ENCODE results near the gene LSM3. TPM values are rescaled to one million over a fixed set of nuclear protein-coding genes. Genes with fewer than 3 reads are reported as not detected.

Gene LSM3
- total and polyA plus RNA-seq, 2 of the 4 experiments (the other 2 are of a cell fraction), result 3.4 to 11.5 TPM

DNA sequence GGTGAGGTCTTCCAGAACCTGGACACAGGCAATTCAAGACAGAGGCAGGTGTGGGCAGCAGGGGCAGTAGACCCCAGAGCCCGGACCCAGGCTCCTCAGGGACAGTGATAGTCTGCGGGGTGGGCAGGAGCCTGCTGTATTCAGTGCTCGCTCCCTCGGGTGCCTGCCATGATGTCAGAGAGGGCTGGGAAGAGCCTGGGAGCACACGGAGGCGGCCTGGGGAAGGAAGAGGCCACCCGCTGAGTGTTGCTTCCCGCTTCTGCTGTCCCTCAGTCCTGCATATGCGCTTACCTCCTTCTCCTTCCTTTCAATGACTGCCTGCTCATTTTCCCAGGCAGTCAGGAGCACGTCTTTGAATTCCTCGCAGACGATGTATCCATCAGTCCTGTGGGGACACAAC, 31.0 kb upstream of the LSM3 start:
- H2AFZ ChIP-seq (replicated peaks; ENCODE audit: low read length, poor library complexity), result peak overlapping the region; percentile 7
- no peaks in the 10 kb centered on the region for H3K9me3 ChIP-seq (ENCODE audit: control insufficient read depth, insufficient read depth, low read length)
- 97% methylated on average over 7 of the region's 12 CpGs; no CpG with 5 or more reads in 1 of the 2 experiments for WGBS, 2 experiments (ENCODE audit: extremely low coverage in 2 of 2, insufficient read length in 1 of 2)
- no peak overlapping the region for H3K18ac ChIP-seq (ENCODE audit: low read depth, low read length)
- no peak overlapping the region for H3K4me3 ChIP-seq (ENCODE audit: insufficient read depth, low read depth, low read length)
- ChIA-PET POLR2A (ENCODE audit: unreplicated experiment) (no interaction called here), CTCF (no interaction called here)
- dilution Hi-C loops (cut with HindIII; ENCODE audit: low sequenced_read_pairs, unreplicated experiment), result no loop called here
- no peaks in the 10 kb centered on the region for H3K27me3 ChIP-seq (ENCODE audit: control insufficient read depth, insufficient read depth, low read length)
- no peak overlapping the region for H3K27ac ChIP-seq (ENCODE audit: insufficient read depth, low read length)
- TF ChIP-seq POLR2A (IDR thresholded peaks at IDR 0.05; ENCODE audit: low read depth, low read length) (no peak), FOS (IDR thresholded peaks at IDR 0.05; ENCODE audit: low read depth, low read length) (no peak), RCOR1 (IDR thresholded peaks at IDR 0.05; ENCODE audit: insufficient replicate concordance, low read length) (no peak), MXI1 (IDR thresholded peaks at IDR 0.05; ENCODE audit: borderline replicate concordance, low read depth, low read length) (no peak), MAZ (IDR thresholded peaks at IDR 0.05; ENCODE audit: borderline replicate concordance, low read depth, low read length) (no peak), CTCF (conservative IDR thresholded peaks at IDR 0.05; ENCODE audit: low read depth, low read length) (no peak), CHD1 (IDR thresholded peaks at IDR 0.05; ENCODE audit: low read depth, low read length) (no peak), NFE2L2 (IDR thresholded peaks at IDR 0.05; ENCODE audit: low read depth, low read length) (no peak), BHLHE40 (IDR thresholded peaks at IDR 0.05; ENCODE audit: low read depth, low read length) (no peak), RFX5 (IDR thresholded peaks at IDR 0.05; ENCODE audit: low read depth, low read length) (no peak), RAD21 (IDR thresholded peaks at IDR 0.05; ENCODE audit: low read length) (no peak), MAFK (IDR thresholded peaks at IDR 0.05; ENCODE audit: low read depth, low read length) (no peak), CEBPB (IDR thresholded peaks at IDR 0.05; ENCODE audit: low read depth, low read length) (no peak), SMC3 (IDR thresholded peaks at IDR 0.05; ENCODE audit: low read depth, low read length) (no peak), ELK1 (IDR thresholded peaks at IDR 0.05; ENCODE audit: borderline replicate concordance, low read depth, low read length) (no peak)
- H3K14ac ChIP-seq (replicated peaks; ENCODE audit: low read depth, low read length), result no peak overlapping the region
- H4K5ac ChIP-seq (ENCODE audit: low read depth, low read length), result no peak overlapping the region
- H4K91ac ChIP-seq (ENCODE audit: insufficient read depth, low read depth, low read length), result no peak overlapping the region
- H3K9me1 ChIP-seq (ENCODE audit: insufficient read depth, low read length), result peaks cover 16% of the 10 kb centered on the region; the same call in 1 of the 2 replicates
- H2AK5ac ChIP-seq (ENCODE audit: low read depth, low read length), result no peak overlapping the region
- intact Hi-C loops (cut with micrococcal nuclease), result no loop called here
- no TSS peak for BruUV-seq (replicated peaks)
- H4K8ac ChIP-seq (ENCODE audit: low read depth in 2 of 2, low read length in 2 of 2), result no peak overlapping the region
- no peak overlapping the region for H3K4ac ChIP-seq (ENCODE audit: low read depth, low read length)
- H3K4me2 ChIP-seq (ENCODE audit: low read depth, low read length), result no peak overlapping the region
- peaks cover 55% of the 10 kb centered on the region for H3K36me3 ChIP-seq (ENCODE audit: control insufficient read depth, insufficient read depth, low read length)
- no peak overlapping the region for H2BK20ac ChIP-seq (ENCODE audit: low read depth, low read length)
- no peak overlapping the region for H3K9ac ChIP-seq (ENCODE audit: low read depth, low read length)
- in situ Hi-C loops (cut with MboI; ENCODE audit: low sequenced_read_pairs), result loop anchor here (25.0 kb wide), 1 partner anchor 110 kb away; no protein-coding TSS in a partner anchor
- DNase-seq (no peak), ATAC-seq (ENCODE audit: low read depth) (no peak)
- H2AK9ac ChIP-seq (replicated peaks; ENCODE audit: low read depth, low read length, poor library complexity), result no peak overlapping the region
- no peak overlapping the region for H2BK15ac ChIP-seq (ENCODE audit: low read depth, low read length)
- H4K20me1 ChIP-seq (ENCODE audit: insufficient read depth, low read length), result peaks cover 7% of the 10 kb centered on the region
- peaks cover 0 to 8% of the 10 kb centered on the region in 2 experiments; a peak in 2 of 4 replicates for H3K79me1 ChIP-seq (ENCODE audit: low read depth in 1 of 2, low read length in 2 of 2)
- peaks cover 17% of the 10 kb centered on the region for H3K4me1 ChIP-seq (ENCODE audit: control insufficient read depth, insufficient read depth, low read length)
- no peak overlapping the region for H3K23ac ChIP-seq (ENCODE audit: low read depth, low read length)
- H3K56ac ChIP-seq (ENCODE audit: extremely low read depth, insufficient read depth, low read length), result no peak overlapping the region
- H2BK5ac ChIP-seq (ENCODE audit: low read depth, low read length, poor library complexity, severe bottlenecking), result no peak overlapping the region
- no peak overlapping the region for H2BK120ac ChIP-seq (ENCODE audit: low read depth, low read length)
